DMS153 treated with DMSO at 0.1 percent for 48 hours (cell line): ENCODE measurements around the gene POP7.
"Not testable (repeated sequence)": the region's sequence is repeated elsewhere in the genome, so short reads cannot be mapped to it uniquely, and the experiment has no call there.

Experiments used
- DNase-seq: peaks from one replicate; lab custom pipeline; 2025; ENCODE audit not compliant: unreplicated experiment; lab: John Stamatoyannopoulos, UW

Gene POP7

DNA sequence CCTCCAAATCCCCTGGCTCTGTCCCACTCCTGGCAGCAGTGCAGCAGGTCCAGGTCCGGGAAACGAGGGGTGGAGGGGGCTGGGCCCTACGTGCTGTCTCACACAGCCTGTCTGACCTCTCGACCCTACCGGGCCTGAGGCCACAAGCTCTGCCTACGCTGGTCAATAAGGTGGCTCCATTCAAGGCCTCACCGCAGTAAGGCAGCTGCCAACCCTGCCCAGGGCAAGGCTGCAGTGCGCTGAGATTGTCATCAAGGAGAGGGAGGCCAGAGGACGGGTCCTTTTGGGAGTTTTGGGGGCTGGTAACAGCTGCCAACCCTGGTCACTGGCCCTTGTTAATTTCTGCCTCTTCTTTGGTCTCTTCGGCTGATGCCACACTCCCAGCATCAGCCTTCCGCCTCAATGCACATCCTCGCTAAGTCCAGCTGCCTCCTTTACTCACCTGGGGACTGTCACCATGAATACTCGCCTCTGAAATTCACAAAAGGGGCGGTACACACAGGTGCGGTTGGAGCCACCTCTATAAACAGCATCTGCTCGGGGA lies 17.9 kb downstream of the POP7 start:
- no peak for DNase-seq

GRCh38 chr7:100724364-100724763 lies 18.4 kb downstream of the POP7 start:
- not testable (repeated sequence) for DNase-seq

DNA sequence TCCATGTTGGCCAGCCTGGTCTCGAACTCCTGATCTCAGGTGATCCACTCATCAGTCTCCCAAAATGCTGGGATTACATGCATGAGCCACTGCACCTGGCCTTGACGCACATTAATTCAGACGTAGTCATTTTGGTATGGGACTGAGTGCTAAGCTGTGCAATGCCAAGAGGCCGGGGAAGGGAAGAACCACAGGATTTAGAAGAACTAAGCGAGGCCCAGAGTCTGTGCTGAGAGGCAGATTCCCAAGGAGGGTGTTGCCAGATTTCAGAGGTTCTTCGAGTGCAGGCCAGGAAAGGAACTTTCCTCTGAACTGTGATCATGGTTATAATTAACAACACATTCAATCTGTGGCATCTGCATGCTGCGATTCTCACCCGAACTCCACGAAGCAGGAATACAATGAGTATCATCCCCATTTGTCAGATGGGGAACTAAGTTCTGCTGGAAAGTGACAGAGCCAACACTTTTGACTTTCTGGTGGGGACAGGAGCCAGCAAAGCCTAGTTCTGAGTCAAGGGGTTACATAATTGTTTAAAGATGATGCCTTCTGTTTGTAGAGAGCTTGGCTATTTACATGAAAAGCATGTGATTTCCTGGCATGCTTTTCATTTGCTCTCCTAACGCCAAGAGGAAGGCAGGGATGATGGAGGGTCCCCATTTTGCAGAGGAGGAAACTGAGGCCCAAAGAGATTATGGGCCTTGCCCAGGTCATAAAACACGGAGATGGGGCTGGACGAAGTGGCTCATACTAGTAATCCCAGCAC lies 21.3 kb downstream of the POP7 start:
- DNase-seq, result no peak

GRCh38 chr7:100728196-100728595 lies 22.3 kb downstream of the POP7 start:
- no peak for DNase-seq

DNA sequence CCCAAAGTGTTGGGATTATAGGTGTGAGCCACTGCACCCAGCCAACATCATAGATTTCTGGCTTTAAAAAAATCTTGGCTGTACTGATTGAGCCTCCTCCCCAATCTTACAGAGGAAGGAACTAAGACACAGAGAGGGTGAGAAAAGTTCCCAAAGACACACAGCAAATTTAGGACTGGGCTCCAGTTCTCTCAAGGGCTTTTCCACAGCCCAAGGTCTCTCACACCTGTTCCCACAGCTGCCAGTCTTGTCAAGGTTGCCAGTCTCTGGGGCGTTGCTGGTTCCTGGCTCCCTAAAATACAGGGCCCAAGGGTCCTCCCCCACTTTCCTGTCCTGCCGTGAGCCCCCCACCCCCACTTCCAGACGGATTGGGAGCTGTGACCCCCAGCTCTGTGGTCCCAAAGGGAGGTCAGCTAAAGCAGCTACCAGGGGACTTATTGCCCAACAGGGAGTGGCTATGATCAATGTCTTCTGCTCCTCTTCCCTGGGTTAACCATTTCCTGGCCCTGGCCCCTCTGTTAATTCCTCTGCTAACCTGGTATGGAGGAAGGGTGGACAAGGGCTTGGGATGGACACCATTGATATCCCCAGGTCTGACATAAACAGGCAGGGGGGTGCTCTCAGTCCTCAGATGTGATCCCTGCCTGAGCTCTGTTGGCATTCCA lies 24.3 kb downstream of the POP7 start:
- no peak for DNase-seq

GRCh38 chr7:100731937-100732636 lies 26.2 kb downstream of the POP7 start:
- DNase-seq, result no peak

DNA sequence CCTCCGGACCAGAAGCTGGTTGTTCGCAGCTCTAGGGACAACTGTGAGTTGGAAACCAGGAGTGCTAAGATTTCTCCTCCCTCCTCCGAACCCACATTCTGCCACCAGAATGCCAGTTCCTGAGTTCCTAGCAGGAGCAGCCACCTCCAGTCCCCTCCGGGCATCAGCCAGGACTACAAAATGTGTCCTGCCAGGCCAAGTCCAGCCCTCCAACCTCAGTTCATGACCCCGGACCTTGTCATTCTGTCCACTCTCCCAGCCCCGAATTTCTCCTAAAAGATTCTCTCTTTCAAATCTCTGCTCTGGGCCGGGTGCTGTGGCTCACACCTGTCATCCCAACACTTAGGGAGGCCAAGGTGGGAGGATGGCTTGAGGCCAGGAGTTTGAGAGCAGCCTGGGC lies 29.8 kb downstream of the POP7 start:
- DNase-seq, result no peak

DNA sequence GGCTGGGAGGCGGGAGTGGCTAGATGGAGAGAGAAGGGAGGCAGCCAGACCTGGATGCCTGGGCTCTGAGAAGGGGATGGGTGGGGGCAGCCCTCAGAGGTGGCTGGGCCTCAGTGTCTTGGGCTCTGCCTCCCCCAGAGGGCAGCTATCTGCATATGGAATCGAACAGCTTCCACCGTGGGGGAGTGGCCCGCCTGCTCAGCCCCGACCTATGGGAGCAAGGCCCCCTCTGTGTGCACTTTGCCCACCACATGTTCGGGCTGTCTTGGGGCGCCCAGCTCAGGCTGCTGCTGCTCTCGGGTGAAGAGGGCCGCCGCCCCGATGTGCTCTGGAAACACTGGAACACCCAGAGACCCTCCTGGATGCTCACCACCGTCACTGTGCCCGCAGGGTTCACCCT lies 30.8 kb downstream of the POP7 start:
- DNase-seq, result no peak

GRCh38 chr7:100739934-100740333 lies 34.0 kb downstream of the POP7 start:
- no peak for DNase-seq

DNA sequence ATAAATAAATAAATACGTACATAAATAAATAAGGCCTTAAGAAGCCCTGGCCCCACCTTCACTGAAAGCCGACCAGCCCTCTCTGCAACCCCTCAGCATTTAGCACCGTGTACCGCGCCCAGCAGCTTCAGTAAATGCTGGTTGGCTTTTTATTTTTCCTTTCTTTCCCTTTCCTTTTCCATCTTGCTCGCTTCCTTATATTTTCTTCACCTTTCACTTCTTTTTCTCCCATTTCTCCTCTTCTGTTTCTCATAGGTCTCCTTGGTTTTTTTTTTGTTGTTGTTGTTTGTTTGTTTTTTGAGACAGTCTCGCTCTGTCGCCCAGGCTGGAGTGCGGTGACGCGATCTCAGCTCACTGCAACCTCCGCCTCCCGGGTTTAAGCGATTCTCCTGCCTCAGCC lies 38.7 kb downstream of the POP7 start:
- DNase-seq, result no peak

GRCh38 chr7:100745184-100745583 lies 39.3 kb downstream of the POP7 start:
- DNase-seq, result no peak

DNA sequence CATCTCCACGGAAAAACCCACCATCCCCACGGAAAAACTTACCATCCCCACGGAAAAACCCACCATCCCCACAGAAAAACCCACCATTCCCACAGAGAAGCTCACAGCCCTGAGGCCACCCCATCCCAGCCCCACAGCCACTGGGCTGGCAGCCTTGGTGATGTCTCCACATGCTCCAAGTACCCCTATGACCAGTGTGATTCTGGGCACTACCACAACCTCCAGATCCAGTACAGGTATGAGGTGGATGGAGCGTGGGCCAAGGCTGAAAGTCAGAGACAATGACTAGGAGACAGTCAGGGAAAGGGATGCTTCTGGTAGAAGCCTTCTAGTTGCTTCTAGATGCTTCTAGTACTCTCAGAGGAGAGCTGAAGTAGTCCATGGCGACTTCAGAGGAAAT lies 47.1 kb downstream of the POP7 start:
- no peak for DNase-seq

DNA sequence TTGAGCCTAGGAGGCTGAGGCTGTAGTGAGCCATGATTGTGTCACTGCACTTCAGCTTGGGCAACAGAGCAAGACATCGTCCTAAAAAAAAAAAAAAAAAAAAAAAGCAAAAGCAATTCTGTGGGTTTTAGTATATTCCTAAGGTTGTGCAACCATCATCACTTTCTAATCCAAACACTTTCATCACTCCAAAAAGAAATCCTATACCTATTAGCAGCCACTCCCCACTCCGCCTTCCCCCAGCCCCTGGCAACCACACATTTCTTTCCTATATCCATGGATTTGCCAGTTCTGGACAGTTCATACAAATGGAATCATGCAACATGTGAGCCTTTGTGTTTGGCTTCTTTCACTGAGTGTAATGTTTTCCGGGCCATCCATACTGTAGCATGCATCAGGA lies 47.8 kb downstream of the POP7 start:
- no peak for DNase-seq
